Muscle layer of colon (tissue), 2 donors: ENCODE data around the gene MFSD2B.
"Not testable (repeated sequence)": the region's sequence is repeated elsewhere in the genome, so short reads cannot be mapped to it uniquely, and the experiment has no call there.

Experiments used
- H3K27ac ChIP-seq: one replicate; pipeline ENCODE4 v1.7.0; 2013; ENCODE audit warnings: low read depth, mild to moderate bottlenecking, low read length, moderate library complexity
- H3K27me3 ChIP-seq, 2 donors: one replicate each; pipeline ENCODE4 v1.7.0; 2013; ENCODE audit warnings: low read length in 2 of 2, mild to moderate bottlenecking in 2 of 2; ENCODE audit not compliant: insufficient read depth in 2 of 2, control insufficient read depth in 1 of 2
- H3K36me3 ChIP-seq: one replicate; pipeline ENCODE4 v1.7.0; 2013; ENCODE audit warnings: mild to moderate bottlenecking, low read length; ENCODE audit not compliant: insufficient read depth
- H3K4me1 ChIP-seq: one replicate; pipeline ENCODE4 v1.7.0; 2013; ENCODE audit warnings: mild to moderate bottlenecking, low read length; ENCODE audit not compliant: insufficient read depth
- H3K4me3 ChIP-seq, 2 donors: one replicate each; pipeline ENCODE4 v1.7.0; 2013; ENCODE audit warnings: low read length in 2 of 2, low read depth in 1 of 2, mild to moderate bottlenecking in 1 of 2, moderate library complexity in 1 of 2
- H3K9ac ChIP-seq: one replicate; pipeline ENCODE4 v1.7.0; 2013; ENCODE audit warnings: low read length
- H3K9me3 ChIP-seq: one replicate; pipeline ENCODE4 v1.7.0; 2013; ENCODE audit warnings: mild to moderate bottlenecking, low read length
- donor health status: abdominal sarcoma.
- donor health status: Adenocarcinoma of cecum.

Gene MFSD2B

GRCh38 chr2:24010477-24011249 lies 778 bp downstream of the MFSD2B start:
- H3K27me3 ChIP-seq, result peaks cover 16 to 24% of the 10 kb centered on the region in 2 donors
- no peaks in the 10 kb centered on the region for H3K9me3 ChIP-seq
- H3K4me1 ChIP-seq, result peaks cover 6% of the 10 kb centered on the region
- no peak overlapping the region for H3K27ac ChIP-seq
- H3K9ac ChIP-seq, result no peak overlapping the region
- no peaks in the 10 kb centered on the region for H3K36me3 ChIP-seq
- peak overlapping the region in 1 of 2 donors; percentile 45 for H3K4me3 ChIP-seq

- Histone ChIP-seq H3K4me3 (no peak overlapping the region), H3K9me3 (no peaks in the 10 kb centered on the region), H3K4me1 (peaks cover 6% of the 10 kb centered on the region), H3K27me3 (peaks cover 16 to 24% of the 10 kb centered on the region in 2 donors), H3K36me3 (no peaks in the 10 kb centered on the region), H3K9ac (no peak overlapping the region), H3K27ac (no peak overlapping the region)
Measured at GRCh38 chr2:24011250-24012104, 1.6 kb downstream of the MFSD2B start.

- Histone ChIP-seq H3K4me3 (no peak overlapping the region), H3K27me3 (peaks cover 16 to 24% of the 10 kb centered on the region in 2 donors), H3K36me3 (no peaks in the 10 kb centered on the region), H3K9ac (no peak overlapping the region), H3K4me1 (peaks cover 6% of the 10 kb centered on the region), H3K27ac (no peak overlapping the region), H3K9me3 (no peaks in the 10 kb centered on the region)
Measured at GRCh38 chr2:24012521-24013188, 2.8 kb downstream of the MFSD2B start.

- not testable (repeated sequence) for H3K4me3 ChIP-seq, H3K9ac ChIP-seq, H3K4me1 ChIP-seq, H3K27ac ChIP-seq, H3K9me3 ChIP-seq, H3K36me3 ChIP-seq
- H3K27me3 ChIP-seq, result peaks cover 16% of the 10 kb centered on the region in 2 donors
Measured at GRCh38 chr2:24014902-24015301, 5.0 kb downstream of the MFSD2B start.

- Histone ChIP-seq H3K27ac (no peak overlapping the region), H3K9me3 (no peaks in the 10 kb centered on the region), H3K4me3 (no peak overlapping the region), H3K4me1 (no peaks in the 10 kb centered on the region), H3K36me3 (no peaks in the 10 kb centered on the region), H3K27me3 (peaks cover 7 to 10% of the 10 kb centered on the region in 2 donors), H3K9ac (no peak overlapping the region)
Measured at GRCh38 chr2:24015562-24016375, 5.9 kb downstream of the MFSD2B start.

- Histone ChIP-seq H3K4me1 (no peaks in the 10 kb centered on the region), H3K4me3 (no peak overlapping the region), H3K27ac (no peak overlapping the region), H3K36me3 (no peaks in the 10 kb centered on the region), H3K9ac (no peak overlapping the region), H3K27me3 (peaks cover 1 to 4% of the 10 kb centered on the region in 2 donors), H3K9me3 (no peaks in the 10 kb centered on the region)
Measured at GRCh38 chr2:24016376-24016761, 6.5 kb downstream of the MFSD2B start.

- Histone ChIP-seq H3K27ac (no peak overlapping the region), H3K4me1 (no peaks in the 10 kb centered on the region), H3K9me3 (no peaks in the 10 kb centered on the region), H3K27me3 (no peaks in the 10 kb centered on the region), H3K9ac (no peak overlapping the region), H3K36me3 (no peaks in the 10 kb centered on the region), H3K4me3 (no peak overlapping the region)
Measured at GRCh38 chr2:24016853-24017703, 7.2 kb downstream of the MFSD2B start.

- H3K27me3 ChIP-seq, result no peaks in the 10 kb centered on the region
- H3K9me3 ChIP-seq, result no peaks in the 10 kb centered on the region
- H3K4me3 ChIP-seq, result no peak overlapping the region
- H3K36me3 ChIP-seq, result no peaks in the 10 kb centered on the region
- no peak overlapping the region for H3K9ac ChIP-seq
- no peak overlapping the region for H3K27ac ChIP-seq
- no peaks in the 10 kb centered on the region for H3K4me1 ChIP-seq
Measured at GRCh38 chr2:24017711-24018110, 7.8 kb downstream of the MFSD2B start.

GRCh38 chr2:24018241-24018640 lies 8.4 kb downstream of the MFSD2B start:
- Histone ChIP-seq H3K9me3 (no peaks in the 10 kb centered on the region), H3K36me3 (no peaks in the 10 kb centered on the region), H3K27ac (no peak overlapping the region), H3K27me3 (no peaks in the 10 kb centered on the region), H3K4me3 (no peak overlapping the region), H3K4me1 (no peaks in the 10 kb centered on the region), H3K9ac (no peak overlapping the region)

- Histone ChIP-seq H3K27ac (no peak overlapping the region), H3K36me3 (no peaks in the 10 kb centered on the region), H3K9ac (no peak overlapping the region), H3K4me1 (no peaks in the 10 kb centered on the region), H3K4me3 (no peak overlapping the region), H3K27me3 (no peaks in the 10 kb centered on the region), H3K9me3 (no peaks in the 10 kb centered on the region)
Measured at GRCh38 chr2:24019729-24020128, 9.8 kb downstream of the MFSD2B start.
